ENCODE data around the gene MACROD2.

DNA sequence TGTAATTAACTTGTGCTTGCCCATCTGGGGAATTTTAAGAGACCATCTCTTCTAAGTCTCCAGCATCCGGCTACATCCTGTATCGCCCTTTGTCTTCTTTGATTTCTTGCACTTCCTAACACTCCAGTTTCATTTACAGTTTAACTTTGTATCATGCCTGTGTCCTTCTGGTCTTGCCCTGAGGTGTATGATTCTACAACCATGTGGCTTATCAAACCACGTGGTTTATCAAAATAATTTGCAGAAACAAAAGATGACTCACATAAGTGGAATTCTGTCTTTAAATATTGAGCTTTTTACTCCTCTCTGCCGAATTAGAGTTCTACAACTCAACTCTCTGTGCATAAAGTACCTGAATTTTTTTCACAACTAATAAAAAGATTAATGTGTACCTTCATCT is 1997.2 kb downstream of the MACROD2 start:
- TF ChIP-seq, protein P1, sequence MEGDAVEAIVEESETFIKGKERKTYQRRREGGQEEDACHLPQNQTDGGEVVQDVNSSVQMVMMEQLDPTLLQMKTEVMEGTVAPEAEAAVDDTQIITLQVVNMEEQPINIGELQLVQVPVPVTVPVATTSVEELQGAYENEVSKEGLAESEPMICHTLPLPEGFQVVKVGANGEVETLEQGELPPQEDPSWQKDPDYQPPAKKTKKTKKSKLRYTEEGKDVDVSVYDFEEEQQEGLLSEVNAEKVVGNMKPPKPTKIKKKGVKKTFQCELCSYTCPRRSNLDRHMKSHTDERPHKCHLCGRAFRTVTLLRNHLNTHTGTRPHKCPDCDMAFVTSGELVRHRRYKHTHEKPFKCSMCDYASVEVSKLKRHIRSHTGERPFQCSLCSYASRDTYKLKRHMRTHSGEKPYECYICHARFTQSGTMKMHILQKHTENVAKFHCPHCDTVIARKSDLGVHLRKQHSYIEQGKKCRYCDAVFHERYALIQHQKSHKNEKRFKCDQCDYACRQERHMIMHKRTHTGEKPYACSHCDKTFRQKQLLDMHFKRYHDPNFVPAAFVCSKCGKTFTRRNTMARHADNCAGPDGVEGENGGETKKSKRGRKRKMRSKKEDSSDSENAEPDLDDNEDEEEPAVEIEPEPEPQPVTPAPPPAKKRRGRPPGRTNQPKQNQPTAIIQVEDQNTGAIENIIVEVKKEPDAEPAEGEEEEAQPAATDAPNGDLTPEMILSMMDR (optimal IDR thresholded peaks at IDR 0.05 in 1 of 3, IDR thresholded peaks at IDR 0.05 in 1 of 3, conservative IDR thresholded peaks at IDR 0.05 in 1 of 3; ENCODE audit: extremely low read depth in 1 of 3, insufficient read depth in 2 of 3, low read length in 3 of 3), result no peak
- no peak for TF ChIP-seq EZH2 (IDR thresholded peaks at IDR 0.05; ENCODE audit: low read length)
